Liver (tissue), 9 donors: ENCODE measurements around the gene PGGHG. TPM values are rescaled to one million over a fixed set of nuclear protein-coding genes. Genes with fewer than 3 reads are reported as not detected.
"Not testable (repeated sequence)": the region's sequence is repeated elsewhere in the genome, so short reads cannot be mapped to it uniquely, and the experiment has no call there.

Source experiments
- DNase-seq: peaks from one replicate; pipeline ENCODE4 v3.0.0-alpha.2; 2017; ENCODE audit warnings: low spot score
- H3K27ac ChIP-seq, 2 donors: one replicate each; pipeline ENCODE4 v1.7.0; 2013; ENCODE audit warnings: inconsistent platforms in 2 of 2, low read length in 2 of 2, control low read depth in 1 of 2, low read depth in 1 of 2, mild to moderate bottlenecking in 1 of 2
- H3K27me3 ChIP-seq, 4 donors: one replicate each; pipeline versions ENCODE4 v1.6.1 to v1.7.0; 2013; ENCODE audit warnings: low read length in 3 of 4, inconsistent platforms in 1 of 4, mild to moderate bottlenecking in 1 of 4, moderate library complexity in 1 of 4; ENCODE audit not compliant: control insufficient read depth in 4 of 4, insufficient read depth in 4 of 4
- H3K36me3 ChIP-seq, 4 donors: one replicate each; pipeline versions ENCODE4 v1.6.1 to v1.7.0; 2013; ENCODE audit warnings: low read length in 3 of 4, mild to moderate bottlenecking in 3 of 4, low read depth in 1 of 4, moderate library complexity in 1 of 4; ENCODE audit not compliant: control insufficient read depth in 4 of 4, insufficient read depth in 3 of 4
- H3K4me1 ChIP-seq, 4 donors: one replicate each; pipeline versions ENCODE4 v1.6.1 to v1.7.0; 2013; ENCODE audit warnings: low read length in 3 of 4, mild to moderate bottlenecking in 3 of 4, moderate library complexity in 1 of 4; ENCODE audit not compliant: control insufficient read depth in 4 of 4, insufficient read depth in 4 of 4
- H3K4me3 ChIP-seq, 3 donors: one replicate each; pipeline versions ENCODE4 v1.6.1 to v1.7.0; 2013; ENCODE audit warnings: low read length in 3 of 3, control low read depth in 1 of 3, low read depth in 1 of 3, mild to moderate bottlenecking in 1 of 3
- H3K9ac ChIP-seq, 2 donors: one replicate each; pipeline ENCODE4 v1.7.0; 2013; ENCODE audit warnings: low read length in 2 of 2, mild to moderate bottlenecking in 2 of 2, moderate library complexity in 2 of 2, control low read depth in 1 of 2, low read depth in 1 of 2
- H3K9me3 ChIP-seq, 4 donors: one replicate each; pipeline versions ENCODE4 v1.6.1 to v1.7.0; 2013; ENCODE audit warnings: low read length in 3 of 4; ENCODE audit not compliant: control insufficient read depth in 4 of 4
- CTCF ChIP-seq: fragments of 150-350 bp; IDR thresholded peaks from 2 replicates; pipeline ENCODE4 v1.5.1; 2017; ENCODE audit warnings: improper control_type of control experiment, low read depth, low read length; ENCODE audit not compliant: missing input control
- FOXA1 ChIP-seq: IDR thresholded peaks from 2 replicates; pipeline ENCODE4 v1.6.1; 2016; ENCODE audit warnings: antibody characterized with exemption
- GABPA ChIP-seq, 2 donors: IDR thresholded peaks in 1 of 2; conservative IDR thresholded peaks in 1 of 2; 2 replicates each; pipeline ENCODE4 v1.6.1; 2016; ENCODE audit warnings: antibody characterized with exemption in 2 of 2, mild to moderate bottlenecking in 1 of 2, moderate library complexity in 1 of 2
- HNF4A ChIP-seq, 2 donors: conservative IDR thresholded peaks; 2 replicates each; pipeline ENCODE4 v1.6.1; 2016; ENCODE audit warnings: antibody characterized with exemption in 2 of 2, mild to moderate bottlenecking in 2 of 2
- JUND ChIP-seq, 2 donors: IDR thresholded peaks; 2 replicates each; pipeline ENCODE4 v1.6.1; 2016; ENCODE audit warnings: antibody characterized with exemption in 2 of 2
- RAD21 ChIP-seq, 2 donors: IDR thresholded peaks; 2 replicates each; pipeline ENCODE4 v1.6.1; 2016; ENCODE audit warnings: antibody characterized with exemption in 2 of 2, mild to moderate bottlenecking in 2 of 2
- REST ChIP-seq: IDR thresholded peaks from 2 replicates; pipeline ENCODE4 v1.6.1; 2016; ENCODE audit warnings: antibody characterized with exemption, mild to moderate bottlenecking
- SP1 ChIP-seq: IDR thresholded peaks from 2 replicates; pipeline ENCODE4 v1.6.1; 2018; ENCODE audit warnings: antibody characterized with exemption, mild to moderate bottlenecking
- WGBS: extraction: QIAGEN DNeasy Blood & Tissue Kit; methylation state at CpG from one replicate; pipeline ENCODE4 v1.1.7; 2013; 5-methylcytosine and 5-hydroxymethylcytosine counted together
- polyA plus RNA-seq, 2 donors: library from polyadenylated mRNA; stranded (reverse) in 1 of 2; unstranded in 1 of 2; fragments of 200-250 nt in 1 of 2; fragments of >200 nt in 1 of 2; fragmentation: Nextera tagmentation in 1 of 2; extraction: Ambion mirVana in 1 of 2; gene quantifications; one replicate each; pipeline versions ENCODE4 v1.2.1 to v1.2.3, GENCODE V29; 2013 to 2015
- total RNA-seq, 2 donors: library from RNA; depleted of rRNA; stranded (reverse); fragments of >200 nt; gene quantifications; one replicate each; pipeline ENCODE4 v1.2.3, GENCODE V29; 2014
- TF ChIP-seq, protein P1 (sequence below): IDR thresholded peaks from 2 replicates; pipeline ENCODE4 v1.6.1; 2016; ENCODE audit warnings: antibody characterized with exemption
- donor health status: healthy.
- donor health status: healthy.
- donor health status: healthy.
- donor health status: healthy.
- donor health status: healthy.

Gene PGGHG
- total and polyA plus RNA-seq, 4 donors, result 1.3 to 11.4 (median 7.5) TPM

GRCh38 chr11:328012-328411 lies 39.1 kb downstream of the PGGHG start:
- Histone ChIP-seq H3K9me3 (no peaks in the 10 kb centered on the region), H3K27me3 (no peaks in the 10 kb centered on the region), H3K36me3 (no peaks in the 10 kb centered on the region), H3K4me3 (no peak overlapping the region), H3K4me1 (peaks cover 0 to 14% (median 10%) of the 10 kb centered on the region in 4 donors), H3K9ac (no peak overlapping the region), H3K27ac (peak overlapping the region in 1 of 2 donors; percentile 14)
- TF ChIP-seq HNF4A (conservative IDR thresholded peaks at IDR 0.05), result no peak
- TF ChIP-seq SP1, result no peak
- TF ChIP-seq CTCF, result no peak
- TF ChIP-seq JUND (IDR thresholded peaks at IDR 0.05), result no peak
- no peak for TF ChIP-seq REST
- no peak for TF ChIP-seq GABPA (IDR thresholded peaks at IDR 0.05 in 1 of 2, conservative IDR thresholded peaks at IDR 0.05 in 1 of 2)
- no peak for TF ChIP-seq RAD21 (IDR thresholded peaks at IDR 0.05)
- TF ChIP-seq, protein P1, sequence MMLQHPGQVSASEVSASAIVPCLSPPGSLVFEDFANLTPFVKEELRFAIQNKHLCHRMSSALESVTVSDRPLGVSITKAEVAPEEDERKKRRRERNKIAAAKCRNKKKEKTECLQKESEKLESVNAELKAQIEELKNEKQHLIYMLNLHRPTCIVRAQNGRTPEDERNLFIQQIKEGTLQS, result no peak
- TF ChIP-seq FOXA1, result no peak
- no peak for DNase-seq
- 97% methylated on average over 13 of the region's 13 CpGs for WGBS

DNA sequence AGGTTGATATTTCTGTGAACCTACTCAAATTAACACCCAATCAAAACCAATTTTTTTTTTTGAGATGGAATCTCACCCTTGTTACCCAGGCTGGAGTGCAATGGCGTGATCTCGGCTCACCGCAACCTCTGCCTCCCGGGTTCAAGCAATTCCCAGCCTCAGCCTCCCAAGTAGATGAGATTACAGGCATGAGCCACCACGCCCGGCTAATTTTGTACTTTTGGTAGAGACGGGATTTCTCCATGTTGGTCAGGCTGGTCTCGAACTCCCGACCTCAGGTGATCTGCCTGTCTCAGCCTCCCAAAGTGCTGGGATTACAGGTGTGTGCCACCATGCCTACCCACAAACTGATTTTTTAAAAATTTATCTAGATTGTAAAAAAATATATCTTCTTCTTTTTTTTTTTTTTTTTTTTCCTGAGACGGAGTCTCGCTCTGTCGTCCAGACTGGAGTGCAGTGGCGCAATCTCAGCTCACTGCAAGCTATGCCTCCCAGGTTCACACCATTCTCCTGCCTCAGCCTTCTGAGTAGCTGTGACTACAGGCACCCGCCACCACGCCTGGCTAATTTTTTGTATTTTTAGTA lies 39.7 kb downstream of the PGGHG start:
- not testable (repeated sequence) for DNase-seq, H3K27me3 ChIP-seq, H3K36me3 ChIP-seq, H3K4me3 ChIP-seq, H3K9me3 ChIP-seq, H3K9ac ChIP-seq
- H3K27ac ChIP-seq, result peak overlapping the region in 1 of 2 donors; percentile 37
- 89% methylated on average over 15 of the region's 15 CpGs for WGBS
- peaks cover 0 to 14% (median 10%) of the 10 kb centered on the region in 4 donors for H3K4me1 ChIP-seq

DNA sequence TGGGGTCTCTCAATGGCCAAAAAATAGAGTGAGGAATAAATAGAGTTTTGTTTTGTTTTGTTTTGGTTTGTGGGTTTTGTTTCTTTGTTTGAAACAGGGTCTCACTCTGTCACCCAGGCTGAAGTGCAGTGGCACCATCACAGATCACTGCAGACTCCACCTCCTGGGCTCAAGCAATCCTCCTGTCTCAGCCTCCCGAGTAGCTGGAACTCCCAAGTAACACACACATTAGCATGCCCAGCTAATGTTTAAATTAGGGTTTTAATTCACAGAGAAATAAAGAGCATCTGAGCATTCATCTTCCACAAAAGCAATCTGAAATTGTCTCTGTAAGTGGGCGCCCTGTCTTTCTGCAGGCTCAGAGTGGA lies 40.9 kb downstream of the PGGHG start:
- TF ChIP-seq GABPA (IDR thresholded peaks at IDR 0.05 in 1 of 2, conservative IDR thresholded peaks at IDR 0.05 in 1 of 2), result no peak
- H3K27ac ChIP-seq, result no peak overlapping the region
- H3K4me1 ChIP-seq, result peaks cover 0 to 14% (median 10%) of the 10 kb centered on the region in 4 donors
- H3K4me3 ChIP-seq, result no peak overlapping the region
- H3K9me3 ChIP-seq, result no peaks in the 10 kb centered on the region
- no peaks in the 10 kb centered on the region for H3K27me3 ChIP-seq
- DNase-seq, result no peak
- H3K9ac ChIP-seq, result no peak overlapping the region
- 96% methylated on average over 2 of the region's 2 CpGs for WGBS
- no peaks in the 10 kb centered on the region for H3K36me3 ChIP-seq
